Glutamatergic neuron (in vitro differentiated cells): ENCODE measurements around the gene HSD17B11. TPM values are rescaled to one million over a fixed set of nuclear protein-coding genes. Genes with fewer than 3 reads are reported as not detected.

ENCODE experiments used
- DNase-seq: peaks from one replicate; pipeline ENCODE4 v3.0.0; 2022
- H3K27ac Mint-ChIP-seq: one replicate; pipeline ENCODE4 v1.8.0; 2020; ENCODE audit warnings: mild to moderate bottlenecking, mixed read lengths, inconsistent platforms; ENCODE audit not compliant: unreplicated experiment
- H3K27me3 Mint-ChIP-seq: one replicate; pipeline ENCODE4 v1.8.0; 2020; ENCODE audit warnings: mild to moderate bottlenecking, moderate library complexity, mixed read lengths, inconsistent platforms; ENCODE audit not compliant: unreplicated experiment
- H3K36me3 Mint-ChIP-seq: one replicate; pipeline ENCODE4 v1.8.0; 2020; ENCODE audit warnings: mild to moderate bottlenecking, mixed read lengths, inconsistent platforms; ENCODE audit not compliant: unreplicated experiment
- H3K4me1 Mint-ChIP-seq: one replicate; pipeline ENCODE4 v1.8.0; 2020; ENCODE audit warnings: mild to moderate bottlenecking, low read depth, mixed read lengths, inconsistent platforms; ENCODE audit not compliant: unreplicated experiment
- H3K4me3 Mint-ChIP-seq: one replicate; pipeline ENCODE4 v1.8.0; 2020; ENCODE audit warnings: mild to moderate bottlenecking, mixed read lengths, inconsistent platforms; ENCODE audit not compliant: unreplicated experiment
- H3K9me3 Mint-ChIP-seq: one replicate; pipeline ENCODE4 v1.8.0; 2020; ENCODE audit warnings: mild to moderate bottlenecking, moderate library complexity, mixed read lengths, inconsistent platforms; ENCODE audit not compliant: unreplicated experiment
- total RNA-seq: library from RNA; stranded (reverse); fragmentation: NEBNext Ultra II Directional; extraction: Animal tissue kit (Norgen Biotek cat#: 25700); gene quantifications from one replicate; pipeline ENCODE4 v1.2.1, GENCODE V29; 2021; ENCODE audit not compliant: unreplicated experiment
- TF ChIP-seq, protein P1 (sequence below): fragments of 200-600 bp; sonication (generic); IDR thresholded peaks from one replicate; pipeline ENCODE4 v1.5.0; 2021; ENCODE audit not compliant: partially characterized antibody, unreplicated experiment

HSD17B11 gene
- total RNA-seq, 1 donor from 2014 or later: 16.2 TPM

- Mint-ChIP-seq H3K36me3 (peaks cover under 1% of the 10 kb centered on the region), H3K4me3 (no peak overlapping the region), H3K27ac (peak overlapping the region; percentile 62), H3K4me1 (peaks cover 2% of the 10 kb centered on the region), H3K27me3 (no peaks in the 10 kb centered on the region), H3K9me3 (no peaks in the 10 kb centered on the region)
- TF ChIP-seq, protein P1, sequence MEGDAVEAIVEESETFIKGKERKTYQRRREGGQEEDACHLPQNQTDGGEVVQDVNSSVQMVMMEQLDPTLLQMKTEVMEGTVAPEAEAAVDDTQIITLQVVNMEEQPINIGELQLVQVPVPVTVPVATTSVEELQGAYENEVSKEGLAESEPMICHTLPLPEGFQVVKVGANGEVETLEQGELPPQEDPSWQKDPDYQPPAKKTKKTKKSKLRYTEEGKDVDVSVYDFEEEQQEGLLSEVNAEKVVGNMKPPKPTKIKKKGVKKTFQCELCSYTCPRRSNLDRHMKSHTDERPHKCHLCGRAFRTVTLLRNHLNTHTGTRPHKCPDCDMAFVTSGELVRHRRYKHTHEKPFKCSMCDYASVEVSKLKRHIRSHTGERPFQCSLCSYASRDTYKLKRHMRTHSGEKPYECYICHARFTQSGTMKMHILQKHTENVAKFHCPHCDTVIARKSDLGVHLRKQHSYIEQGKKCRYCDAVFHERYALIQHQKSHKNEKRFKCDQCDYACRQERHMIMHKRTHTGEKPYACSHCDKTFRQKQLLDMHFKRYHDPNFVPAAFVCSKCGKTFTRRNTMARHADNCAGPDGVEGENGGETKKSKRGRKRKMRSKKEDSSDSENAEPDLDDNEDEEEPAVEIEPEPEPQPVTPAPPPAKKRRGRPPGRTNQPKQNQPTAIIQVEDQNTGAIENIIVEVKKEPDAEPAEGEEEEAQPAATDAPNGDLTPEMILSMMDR: no peak
- no peak for DNase-seq
Observed at GRCh38 chr4:87360338-87360935, 30.6 kb downstream of the HSD17B11 start.

- Mint-ChIP-seq H3K4me1 (peaks cover 2% of the 10 kb centered on the region), H3K4me3 (no peak overlapping the region), H3K27me3 (no peaks in the 10 kb centered on the region), H3K36me3 (no peaks in the 10 kb centered on the region), H3K9me3 (no peaks in the 10 kb centered on the region), H3K27ac (no peak overlapping the region)
- TF ChIP-seq, protein P1: no peak
- no peak for DNase-seq
Observed at GRCh38 chr4:87359258-87359657, 31.7 kb downstream of the HSD17B11 start.

- H3K4me1 Mint-ChIP-seq: peaks cover 2% of the 10 kb centered on the region
- no peaks in the 10 kb centered on the region for H3K9me3 Mint-ChIP-seq
- TF ChIP-seq, protein P1: no peak
- no peaks in the 10 kb centered on the region for H3K36me3 Mint-ChIP-seq
- no peak overlapping the region for H3K4me3 Mint-ChIP-seq
- no peak overlapping the region for H3K27ac Mint-ChIP-seq
- no peak for DNase-seq
- H3K27me3 Mint-ChIP-seq: no peaks in the 10 kb centered on the region
Observed at GRCh38 chr4:87356832-87357526, 34.0 kb downstream of the HSD17B11 start.

DNA sequence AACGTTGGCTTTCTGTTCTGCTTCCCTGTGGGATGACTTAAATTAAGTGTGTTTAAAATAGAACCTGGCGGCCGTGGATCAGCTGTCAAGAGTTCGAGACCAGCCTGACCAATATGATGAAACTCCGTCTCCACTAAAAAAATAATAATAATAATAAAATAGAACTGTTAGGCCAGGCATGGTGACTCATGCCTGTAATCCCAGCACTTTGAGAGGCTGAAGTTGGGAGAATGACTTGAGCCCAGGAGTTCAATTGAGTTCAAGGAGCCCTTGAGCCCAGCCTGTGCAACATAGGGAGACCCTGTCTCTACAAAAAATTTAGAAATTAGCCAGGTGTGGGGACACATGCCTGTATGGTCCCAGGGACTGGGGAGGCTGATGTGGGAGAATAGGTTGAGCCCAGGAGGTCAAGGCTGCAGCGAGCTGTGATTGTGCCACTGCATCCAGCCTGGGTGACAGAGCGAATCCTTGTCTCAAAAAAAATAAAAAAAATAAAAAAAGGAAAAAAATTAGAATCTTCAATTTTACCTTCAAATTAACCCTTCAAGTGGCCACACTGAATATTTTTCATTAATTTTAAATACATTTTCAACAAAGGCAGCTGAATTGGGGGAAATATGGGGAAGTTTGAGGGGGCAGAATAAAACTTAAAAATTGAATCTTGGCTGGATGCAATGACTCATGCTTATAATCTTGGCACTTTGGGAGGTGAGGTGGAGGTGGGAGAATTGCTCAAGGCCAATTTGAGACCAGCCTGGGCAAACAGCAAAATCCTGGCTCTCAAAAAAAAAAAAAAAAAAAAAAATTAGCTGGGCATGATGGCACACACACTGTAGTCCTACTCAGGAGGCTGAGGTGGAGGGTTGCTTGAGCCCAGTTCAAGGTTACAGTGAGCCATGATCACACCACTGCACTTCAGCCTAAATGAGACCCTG, 36.6 kb downstream of the HSD17B11 start:
- no peaks in the 10 kb centered on the region for H3K27me3 Mint-ChIP-seq
- no peak overlapping the region for H3K4me3 Mint-ChIP-seq
- H3K9me3 Mint-ChIP-seq: no peaks in the 10 kb centered on the region
- no peak overlapping the region for H3K27ac Mint-ChIP-seq
- H3K36me3 Mint-ChIP-seq: no peaks in the 10 kb centered on the region
- no peaks in the 10 kb centered on the region for H3K4me1 Mint-ChIP-seq
- TF ChIP-seq, protein P1: no peak
- DNase-seq: no peak
